ENCODE results near the gene MACROD2. TPM values are rescaled to one million over a fixed set of nuclear protein-coding genes. Genes with fewer than 3 reads are reported as not detected.

MACROD2 gene
- polyA plus RNA-seq, 1 donor (not counting 4 experiments of a cell fraction or from before 2014, with no cell fraction given): 0.71 TPM

DNA sequence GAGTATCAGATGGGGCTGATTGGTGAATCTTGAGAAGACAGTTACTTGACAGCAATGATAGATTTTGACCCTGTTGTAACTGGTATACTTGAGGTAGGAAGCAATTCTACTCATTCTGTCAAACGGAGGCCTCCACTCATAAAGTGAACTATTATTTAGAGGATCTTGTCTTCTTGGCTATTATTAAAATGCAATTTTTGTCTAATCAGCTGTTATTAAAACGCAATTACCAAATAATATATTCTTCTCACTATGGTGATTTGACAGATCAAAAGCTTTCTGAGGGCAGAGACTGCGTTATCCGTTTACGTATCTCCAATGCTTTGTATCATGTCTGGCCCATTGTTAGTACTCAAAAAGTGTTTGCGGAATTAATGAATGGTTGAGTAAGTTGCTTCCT, 120.7 kb downstream of the MACROD2 start:
- H3K79me2 ChIP-seq (ENCODE audit: control insufficient read depth, insufficient read depth, low read length): no peaks in the 10 kb centered on the region
- no peaks in the 10 kb centered on the region for H3K9me1 ChIP-seq (ENCODE audit: control insufficient read depth, extremely low read depth, insufficient read depth, low read length)
- no peak overlapping the region for H3K4me3 ChIP-seq (ENCODE audit: control insufficient read depth in 2 of 3, extremely low read depth in 1 of 3, insufficient read depth in 2 of 3, low read depth in 1 of 3, low read length in 3 of 3)
- no peaks in the 10 kb centered on the region for H3K4me1 ChIP-seq (ENCODE audit: control insufficient read depth, extremely low read depth, insufficient read depth, low read length)
- no peak overlapping the region for H2AFZ ChIP-seq (ENCODE audit: control insufficient read depth, low read length)
- TF ChIP-seq, protein P1, sequence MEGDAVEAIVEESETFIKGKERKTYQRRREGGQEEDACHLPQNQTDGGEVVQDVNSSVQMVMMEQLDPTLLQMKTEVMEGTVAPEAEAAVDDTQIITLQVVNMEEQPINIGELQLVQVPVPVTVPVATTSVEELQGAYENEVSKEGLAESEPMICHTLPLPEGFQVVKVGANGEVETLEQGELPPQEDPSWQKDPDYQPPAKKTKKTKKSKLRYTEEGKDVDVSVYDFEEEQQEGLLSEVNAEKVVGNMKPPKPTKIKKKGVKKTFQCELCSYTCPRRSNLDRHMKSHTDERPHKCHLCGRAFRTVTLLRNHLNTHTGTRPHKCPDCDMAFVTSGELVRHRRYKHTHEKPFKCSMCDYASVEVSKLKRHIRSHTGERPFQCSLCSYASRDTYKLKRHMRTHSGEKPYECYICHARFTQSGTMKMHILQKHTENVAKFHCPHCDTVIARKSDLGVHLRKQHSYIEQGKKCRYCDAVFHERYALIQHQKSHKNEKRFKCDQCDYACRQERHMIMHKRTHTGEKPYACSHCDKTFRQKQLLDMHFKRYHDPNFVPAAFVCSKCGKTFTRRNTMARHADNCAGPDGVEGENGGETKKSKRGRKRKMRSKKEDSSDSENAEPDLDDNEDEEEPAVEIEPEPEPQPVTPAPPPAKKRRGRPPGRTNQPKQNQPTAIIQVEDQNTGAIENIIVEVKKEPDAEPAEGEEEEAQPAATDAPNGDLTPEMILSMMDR (optimal IDR thresholded peaks at IDR 0.05 in 1 of 3, IDR thresholded peaks at IDR 0.05 in 1 of 3, conservative IDR thresholded peaks at IDR 0.05 in 1 of 3; ENCODE audit: extremely low read depth in 1 of 3, insufficient read depth in 2 of 3, low read length in 3 of 3): no peak
- no peak for TF ChIP-seq EZH2 (IDR thresholded peaks at IDR 0.05; ENCODE audit: low read length)
- no peak for DNase-seq (ENCODE audit: low read depth, low spot score)
- no peak for FAIRE-seq
- dilution Hi-C loops (cut with MboI; ENCODE audit: extremely low pct_ligation_motif_present, low sequenced_read_pairs): no loop called here
- H3K9me3 ChIP-seq (ENCODE audit: control insufficient read depth, low read depth, low read length): no peaks in the 10 kb centered on the region
- H3K4me2 ChIP-seq (ENCODE audit: control insufficient read depth, extremely low read depth, insufficient read depth, low read depth, low read length): no peak overlapping the region
- no peaks in the 10 kb centered on the region for H3K36me3 ChIP-seq (ENCODE audit: control insufficient read depth in 2 of 2, extremely low read depth in 1 of 2, insufficient read depth in 2 of 2, low read length in 2 of 2)
- H3K27me3 ChIP-seq (ENCODE audit: control insufficient read depth, extremely low read depth, insufficient read depth, low read length): no peaks in the 10 kb centered on the region
- H3K9ac ChIP-seq (ENCODE audit: control insufficient read depth, extremely low read depth, insufficient read depth, low read length): no peak overlapping the region
- H3K27ac ChIP-seq (ENCODE audit: control insufficient read depth, insufficient read depth, low read length): no peak overlapping the region
- H4K20me1 ChIP-seq (ENCODE audit: control insufficient read depth, extremely low read depth, insufficient read depth, low read length): no peaks in the 10 kb centered on the region

DNA sequence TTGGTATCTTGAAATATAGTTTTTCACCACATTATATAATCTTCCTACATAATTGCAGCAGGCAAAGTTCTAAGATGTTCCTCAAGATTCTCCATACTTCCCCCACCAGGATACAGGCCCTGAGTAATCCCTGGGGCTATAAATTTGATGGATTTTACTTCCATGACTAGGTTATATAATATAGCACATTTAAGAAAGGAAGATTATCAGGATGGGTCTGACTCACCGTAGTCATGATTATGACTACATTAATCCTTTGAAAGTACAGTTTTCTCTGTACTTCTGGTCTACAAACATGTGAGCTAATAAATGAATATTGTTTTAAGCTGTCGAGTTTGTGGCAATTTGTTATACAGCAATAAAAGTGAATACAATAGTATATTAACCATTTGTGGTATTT, 122.5 kb downstream of the MACROD2 start:
- FAIRE-seq (no peak), DNase-seq (ENCODE audit: low read depth, low spot score) (no peak)
- TF ChIP-seq EZH2 (IDR thresholded peaks at IDR 0.05; ENCODE audit: low read length): no peak
- TF ChIP-seq, protein P1 (optimal IDR thresholded peaks at IDR 0.05 in 1 of 3, IDR thresholded peaks at IDR 0.05 in 1 of 3, conservative IDR thresholded peaks at IDR 0.05 in 1 of 3; ENCODE audit: extremely low read depth in 1 of 3, insufficient read depth in 2 of 3, low read length in 3 of 3): no peak
- no peak overlapping the region for H3K4me2 ChIP-seq (ENCODE audit: control insufficient read depth, extremely low read depth, insufficient read depth, low read depth, low read length)
- H3K79me2 ChIP-seq (ENCODE audit: control insufficient read depth, insufficient read depth, low read length): no peaks in the 10 kb centered on the region
- no peak overlapping the region for H3K4me3 ChIP-seq (ENCODE audit: control insufficient read depth in 2 of 3, extremely low read depth in 1 of 3, insufficient read depth in 2 of 3, low read depth in 1 of 3, low read length in 3 of 3)
- H3K9me3 ChIP-seq (ENCODE audit: control insufficient read depth, low read depth, low read length): no peaks in the 10 kb centered on the region
- H3K9ac ChIP-seq (ENCODE audit: control insufficient read depth, extremely low read depth, insufficient read depth, low read length): no peak overlapping the region
- no peaks in the 10 kb centered on the region for H3K9me1 ChIP-seq (ENCODE audit: control insufficient read depth, extremely low read depth, insufficient read depth, low read length)
- H2AFZ ChIP-seq (ENCODE audit: control insufficient read depth, low read length): no peak overlapping the region
- H3K36me3 ChIP-seq (ENCODE audit: control insufficient read depth in 2 of 2, extremely low read depth in 1 of 2, insufficient read depth in 2 of 2, low read length in 2 of 2): no peaks in the 10 kb centered on the region
- H4K20me1 ChIP-seq (ENCODE audit: control insufficient read depth, extremely low read depth, insufficient read depth, low read length): no peaks in the 10 kb centered on the region
- H3K4me1 ChIP-seq (ENCODE audit: control insufficient read depth, extremely low read depth, insufficient read depth, low read length): no peaks in the 10 kb centered on the region
- H3K27me3 ChIP-seq (ENCODE audit: control insufficient read depth, extremely low read depth, insufficient read depth, low read length): no peaks in the 10 kb centered on the region
- no peak overlapping the region for H3K27ac ChIP-seq (ENCODE audit: control insufficient read depth, insufficient read depth, low read length)
- dilution Hi-C loops (cut with MboI; ENCODE audit: extremely low pct_ligation_motif_present, low sequenced_read_pairs): no loop called here
